H1 (cell line): ENCODE data around the gene HSFX4. TPM values are rescaled to one million over a fixed set of nuclear protein-coding genes. Genes with fewer than 3 reads are reported as not detected.

Experiments used
- CTCF ChIA-PET: fragments of 300-600 bp; sonication (Branson Sonifier 250); formaldehyde crosslinking; loops from one replicate; lab custom pipeline; 2021; ENCODE audit not compliant: partially characterized antibody; lab: Charles Lee
- POLR2A ChIA-PET: fragments of 300-600 bp; sonication (Branson Sonifier 250); formaldehyde crosslinking; loops from one replicate; lab custom pipeline; 2021; ENCODE audit warnings: inconsistent platforms; ENCODE audit not compliant: partially characterized antibody; lab: Charles Lee
- DNase-seq, 2 experiments: peaks; one replicate each; pipeline versions ENCODE4 v3.0.0 to v3.0.0-alpha.2; 2010 to 2022; ENCODE audit warnings: low spot score in 2 of 2, low read depth in 1 of 2, mixed read lengths in 1 of 2
- FAIRE-seq: peaks from 2 replicates; lab custom pipeline; 2011; peaks lifted over from hg19 to GRCh38; lab: Jason Lieb, UNC
- H2AFZ ChIP-seq: 2 replicates; pipeline ENCODE4 v1.8.1; 2012; ENCODE audit warnings: low read length, inconsistent platforms
- H2AK5ac ChIP-seq: 2 replicates; pipeline ENCODE4 v1.6.1; 2013; ENCODE audit warnings: low read depth, low read length
- H2BK120ac ChIP-seq: replicated peaks from 2 replicates; pipeline ENCODE3; 2013; ENCODE audit warnings: low read depth, low read length, inconsistent platforms
- H2BK12ac ChIP-seq: 2 replicates; pipeline ENCODE4 v1.6.1; 2013; ENCODE audit warnings: low read depth, low read length
- H2BK15ac ChIP-seq: 2 replicates; pipeline ENCODE4 v1.6.1; 2013; ENCODE audit warnings: low read length
- H2BK20ac ChIP-seq: 2 replicates; pipeline ENCODE4 v1.6.1; 2013; ENCODE audit warnings: low read length
- H2BK5ac ChIP-seq: 2 replicates; pipeline ENCODE4 v1.6.1; 2013; ENCODE audit warnings: low read depth, low read length
- H3K14ac ChIP-seq: 2 replicates; pipeline ENCODE4 v1.6.1; 2013; ENCODE audit warnings: inconsistent platforms; ENCODE audit not compliant: insufficient read length
- H3K18ac ChIP-seq: 2 replicates; pipeline ENCODE4 v1.6.1; 2013; ENCODE audit warnings: low read length; ENCODE audit errors: extremely low read depth
- H3K23ac ChIP-seq: 2 replicates; pipeline ENCODE4 v1.6.1; 2013; ENCODE audit warnings: inconsistent platforms; ENCODE audit not compliant: insufficient read length
- H3K23me2 ChIP-seq: 2 replicates; pipeline ENCODE4 v1.6.1; 2013; ENCODE audit warnings: low read depth, low read length
- H3K27ac ChIP-seq: 2 replicates; pipeline ENCODE4 v1.6.1; 2011; ENCODE audit warnings: low read depth, low read length, inconsistent platforms
- H3K27me3 ChIP-seq, 4 experiments: replicated peaks in 1 of 4; 1 replicate in 1 of 4; 2 replicates in 3 of 4; pipeline versions ENCODE4 v1.6.1 to v1.8.1; 2011 to 2013; ENCODE audit warnings: low read length in 3 of 4, mild to moderate bottlenecking in 3 of 4, inconsistent platforms in 2 of 4, mixed read lengths in 2 of 4, moderate library complexity in 1 of 4; ENCODE audit not compliant: control insufficient read depth in 3 of 4, insufficient read depth in 3 of 4; ENCODE audit errors: extremely low read depth in 1 of 4
- H3K36me3 ChIP-seq, 4 experiments: 2 replicates each; pipeline versions ENCODE4 v1.6.1 to v1.8.1; 2011 to 2013; ENCODE audit warnings: mild to moderate bottlenecking in 4 of 4, low read length in 3 of 4, moderate library complexity in 2 of 4, control low read depth in 1 of 4, inconsistent platforms in 1 of 4; ENCODE audit not compliant: insufficient read depth in 4 of 4, control insufficient read depth in 2 of 4
- H3K4ac ChIP-seq: replicated peaks from 2 replicates; pipeline ENCODE3; 2013; ENCODE audit warnings: low read length, low read depth, mixed read lengths, inconsistent platforms; ENCODE audit not compliant: insufficient read length
- H3K4me1 ChIP-seq, 4 experiments: replicated peaks in 1 of 4; 1 replicate in 1 of 4; 2 replicates in 3 of 4; pipeline versions ENCODE4 v1.6.1 to v1.8.1; 2011 to 2013; ENCODE audit warnings: low read length in 3 of 4, inconsistent platforms in 2 of 4, mixed read lengths in 1 of 4; ENCODE audit not compliant: insufficient read depth in 4 of 4, control insufficient read depth in 3 of 4
- H3K4me2 ChIP-seq, 2 experiments: 2 replicates each; pipeline versions ENCODE4 v1.6.1 to v1.8.1; 2011 to 2013; ENCODE audit warnings: low read depth in 2 of 2, low read length in 2 of 2, control low read depth in 1 of 2, inconsistent platforms in 1 of 2, mild to moderate bottlenecking in 1 of 2; ENCODE audit not compliant: insufficient read depth in 1 of 2
- H3K4me3 ChIP-seq, 4 experiments: fragments of 200-600, 300-600 bp in 1 of 4; sonication (generic), shearing (Covaris generic), sonication (Bioruptor Twin) in 1 of 4; 2 replicates each; pipeline versions ENCODE4 v1.5.1 to v1.8.1; 2011 to 2016; ENCODE audit warnings: low read length in 4 of 4, low read depth in 3 of 4, control low read depth in 2 of 4, inconsistent platforms in 2 of 4, mild to moderate bottlenecking in 2 of 4, mixed read lengths in 1 of 4, moderate library complexity in 1 of 4; ENCODE audit not compliant: insufficient read depth in 2 of 4; ENCODE audit errors: extremely low read depth in 1 of 4
- H3K56ac ChIP-seq: replicated peaks from 2 replicates; pipeline ENCODE3; 2013; ENCODE audit warnings: low read depth, mild to moderate bottlenecking, mixed read lengths, low read length, inconsistent platforms; ENCODE audit not compliant: insufficient read length
- H3K79me1 ChIP-seq: 2 replicates; pipeline ENCODE4 v1.6.1; 2013; ENCODE audit warnings: low read depth, low read length, control low read depth
- H3K79me2 ChIP-seq, 2 experiments: 2 replicates each; pipeline versions ENCODE4 v1.6.1 to v1.8.1; 2012 to 2013; ENCODE audit warnings: low read length in 2 of 2, mild to moderate bottlenecking in 2 of 2, inconsistent platforms in 1 of 2; ENCODE audit not compliant: insufficient read depth in 2 of 2, control insufficient read depth in 1 of 2
- H3K9ac ChIP-seq, 4 experiments: replicated peaks in 1 of 4; 1 replicate in 1 of 4; 2 replicates in 3 of 4; pipeline versions ENCODE4 v1.6.1 to v1.8.1; 2011 to 2013; ENCODE audit warnings: low read depth in 3 of 4, low read length in 3 of 4, control low read depth in 2 of 4, mild to moderate bottlenecking in 2 of 4, moderate library complexity in 2 of 4, inconsistent platforms in 1 of 4; ENCODE audit errors: extremely low read depth in 1 of 4
- H3K9me3 ChIP-seq, 2 experiments: 2 replicates each; pipeline versions ENCODE4 v1.6.1 to v1.8.1; 2012 to 2013; ENCODE audit warnings: mild to moderate bottlenecking in 2 of 2, moderate library complexity in 2 of 2, control low read depth in 1 of 2, inconsistent platforms in 1 of 2, low read depth in 1 of 2, low read length in 1 of 2, mixed read lengths in 1 of 2; ENCODE audit not compliant: insufficient read depth in 2 of 2
- H4K20me1 ChIP-seq, 2 experiments: replicated peaks in 1 of 2; 2 replicates each; pipeline versions ENCODE3 to v1.8.1; 2011 to 2013; ENCODE audit warnings: inconsistent platforms in 2 of 2, low read length in 2 of 2, mild to moderate bottlenecking in 1 of 2; ENCODE audit not compliant: insufficient read depth in 2 of 2, control insufficient read depth in 1 of 2
- H4K5ac ChIP-seq: 2 replicates; pipeline ENCODE4 v1.6.1; 2013; ENCODE audit warnings: low read length, low read depth, mixed read lengths, inconsistent platforms; ENCODE audit not compliant: insufficient read length
- H4K8ac ChIP-seq: 2 replicates; pipeline ENCODE4 v1.8.0; 2013; ENCODE audit warnings: mild to moderate bottlenecking, moderate library complexity, low read length, inconsistent platforms; ENCODE audit not compliant: insufficient read depth; ENCODE audit errors: extremely low read depth
- H4K91ac ChIP-seq: replicated peaks from 2 replicates; pipeline ENCODE3; 2013; ENCODE audit warnings: low read length, mixed read lengths, inconsistent platforms; ENCODE audit not compliant: insufficient read length
- SP1 ChIP-seq: IDR thresholded peaks from 2 replicates; pipeline ENCODE4 v1.6.1; 2011; ENCODE audit warnings: low read depth, low read length
- WGBS, 2 experiments: shearing (Covaris generic) in 1 of 2; methylation state at CpG; one replicate each; pipeline versions ENCODE4 v1.1.6 to v1.1.7; 2013 to 2015; ENCODE audit warnings: low lambda C conversion rate in 2 of 2, mixed read lengths in 2 of 2, inconsistent platforms in 1 of 2, low coverage in 1 of 2, missing lambda C conversion rate in 1 of 2; ENCODE audit not compliant: insufficient replicate concordance in 2 of 2, insufficient coverage in 1 of 2, insufficient read length in 1 of 2; ENCODE audit errors: extremely low coverage in 1 of 2, missing lambda C conversion rate in 1 of 2; 5-methylcytosine and 5-hydroxymethylcytosine counted together
- polyA plus RNA-seq, 7 experiments: library from polyadenylated mRNA; depleted of rRNA in 3 of 7; stranded (reverse) in 5 of 7; unstranded in 2 of 7; fragments of >200 nt in 5 of 7; fragments of 200-250 nt in 2 of 7; gene quantifications; 1 replicate in 5 of 7; 2 replicates in 1 of 7; 4 replicates in 1 of 7; pipeline versions ENCODE4 v1.2.1 to v1.2.3, GENCODE V29; 2011 to 2013; ENCODE audit warnings: missing spikeins in 2 of 7, mixed read lengths in 2 of 7
- total RNA-seq: library from RNA; stranded (reverse); fragmentation: NEBNext Ultra II Directional; extraction: Animal tissue kit (Norgen Biotek cat#: 25700); gene quantifications from 2 replicates; pipeline ENCODE4 v1.2.1, GENCODE V29; 2021
- TF ChIP-seq, protein P1 (sequence below), 3 experiments: IDR thresholded peaks; 1 replicate in 2 of 3; 2 replicates in 1 of 3; pipeline versions ENCODE4 v1.5.1 to v1.6.1; 2011; ENCODE audit warnings: low read length in 3 of 3, mild to moderate bottlenecking in 3 of 3, inconsistent platforms in 2 of 3, low read depth in 1 of 3, moderate library complexity in 1 of 3; ENCODE audit not compliant: insufficient read depth in 1 of 3; ENCODE audit errors: control extremely low read depth in 1 of 3

The HSFX4 gene
- total and polyA plus RNA-seq, 2 of the 8 experiments (the other 6 are each of a cell fraction or from before 2014, with no cell fraction given), result not detected

- Histone ChIP-seq H2BK120ac (no peak overlapping the region), H3K4me3 (0 out of 8 replicates have a peak overlapping the region, but pooled peaks of 1 of the 4 experiments have one; percentile 1), H3K79me1 (no peaks in the 10 kb centered on the region), H3K14ac (no peak overlapping the region), H2AK5ac (no peak overlapping the region), H3K4me2 (peak overlapping the region in 1 of 2 experiments; percentile 33; a peak in 2 of 4 replicates), H2AFZ (peak overlapping the region; percentile 92), H3K27ac (no peak overlapping the region)
- 55% methylated on average over 6 of the region's 6 CpGs; no CpG with 5 or more reads in 1 of the 2 experiments for WGBS, 2 experiments
- ChIA-PET CTCF (interaction anchor here (1.1 to 1.5 kb wide), 2 partner anchors 9 to 32 kb away, joined by 3 to 4 read pairs; no protein-coding TSS in a partner anchor), POLR2A (no interaction called here)
- TF ChIP-seq, protein P1, sequence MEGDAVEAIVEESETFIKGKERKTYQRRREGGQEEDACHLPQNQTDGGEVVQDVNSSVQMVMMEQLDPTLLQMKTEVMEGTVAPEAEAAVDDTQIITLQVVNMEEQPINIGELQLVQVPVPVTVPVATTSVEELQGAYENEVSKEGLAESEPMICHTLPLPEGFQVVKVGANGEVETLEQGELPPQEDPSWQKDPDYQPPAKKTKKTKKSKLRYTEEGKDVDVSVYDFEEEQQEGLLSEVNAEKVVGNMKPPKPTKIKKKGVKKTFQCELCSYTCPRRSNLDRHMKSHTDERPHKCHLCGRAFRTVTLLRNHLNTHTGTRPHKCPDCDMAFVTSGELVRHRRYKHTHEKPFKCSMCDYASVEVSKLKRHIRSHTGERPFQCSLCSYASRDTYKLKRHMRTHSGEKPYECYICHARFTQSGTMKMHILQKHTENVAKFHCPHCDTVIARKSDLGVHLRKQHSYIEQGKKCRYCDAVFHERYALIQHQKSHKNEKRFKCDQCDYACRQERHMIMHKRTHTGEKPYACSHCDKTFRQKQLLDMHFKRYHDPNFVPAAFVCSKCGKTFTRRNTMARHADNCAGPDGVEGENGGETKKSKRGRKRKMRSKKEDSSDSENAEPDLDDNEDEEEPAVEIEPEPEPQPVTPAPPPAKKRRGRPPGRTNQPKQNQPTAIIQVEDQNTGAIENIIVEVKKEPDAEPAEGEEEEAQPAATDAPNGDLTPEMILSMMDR (IDR thresholded peaks at IDR 0.05; ENCODE audit: control extremely low read depth in 1 of 3, insufficient read depth in 1 of 3, low read depth in 1 of 3, low read length in 3 of 3), result peak in 1 of 3 experiments; percentile 4; a peak in 1 of 4 replicates
- TF ChIP-seq SP1, result no peak
- TF ChIP-seq, all 59 proteins: peak for 1
- no peak overlapping the region for H2BK15ac ChIP-seq
- no peak for FAIRE-seq
- no peak overlapping the region for H4K5ac ChIP-seq
- no peak overlapping the region for H3K23ac ChIP-seq
- no peaks in the 10 kb centered on the region for H3K9me3 ChIP-seq
- no peak overlapping the region for H3K9ac ChIP-seq
- no peaks in the 10 kb centered on the region for H4K20me1 ChIP-seq
- no peak overlapping the region for H4K8ac ChIP-seq
- H2BK12ac ChIP-seq, result no peak overlapping the region
- H4K91ac ChIP-seq, result no peak overlapping the region
- H3K36me3 ChIP-seq, result no peaks in the 10 kb centered on the region
- H3K56ac ChIP-seq, result no peak overlapping the region
- H3K27me3 ChIP-seq, result no peaks in the 10 kb centered on the region
- no peaks in the 10 kb centered on the region for H3K23me2 ChIP-seq
- DNase-seq, result no peak
- no peak overlapping the region for H2BK5ac ChIP-seq
- no peaks in the 10 kb centered on the region for H3K4me1 ChIP-seq
- H3K4ac ChIP-seq, result no peak overlapping the region
- no peak overlapping the region for H3K18ac ChIP-seq
- H2BK20ac ChIP-seq, result no peak overlapping the region
- no peaks in the 10 kb centered on the region for H3K79me2 ChIP-seq
Observed at GRCh38 chrX:149903889-149904748, 25.3 kb upstream of the HSFX4 start.
